Mucosa of descending colon (tissue), 3 donors: ENCODE data around the gene C1orf141. TPM values are rescaled to one million over a fixed set of nuclear protein-coding genes. Genes with fewer than 3 reads are reported as not detected.

Source experiments
- ATAC-seq: fragments of 200-7000 bp; cut with Tn5 transposase; one replicate; pipeline ENCODE4 v1.9.1; 2020; ENCODE audit warnings: mild to moderate bottlenecking, moderate library complexity
- DNase-seq, 3 donors: peaks; one replicate each; pipeline ENCODE4 v3.0.0-alpha.2; 2020
- H3K36me3 ChIP-seq: fragments of 200-600 bp; one replicate; pipeline ENCODE4 v1.8.0; 2021; ENCODE audit warnings: low read depth, mild to moderate bottlenecking
- H3K4me1 ChIP-seq: fragments of 200-600 bp; one replicate; pipeline ENCODE4 v1.8.0; 2021; ENCODE audit warnings: low read depth, mild to moderate bottlenecking
- H3K4me3 ChIP-seq: fragments of 200-600 bp; one replicate; pipeline ENCODE4 v1.8.0; 2021; ENCODE audit warnings: mild to moderate bottlenecking
- H3K9me3 ChIP-seq: fragments of 200-600 bp; one replicate; pipeline ENCODE4 v1.8.0; 2021; ENCODE audit warnings: mild to moderate bottlenecking
- CTCF ChIP-seq: fragments of 200-600 bp; IDR thresholded peaks from one replicate; pipeline ENCODE4 v1.8.0; 2022; ENCODE audit warnings: antibody characterized with exemption, mild to moderate bottlenecking
- intact Hi-C, 2 donors: fragments of 100-400 bp; cut with DNase I in 1 of 2; cut with micrococcal nuclease in 1 of 2; formaldehyde crosslinking; loops; one replicate each; pipeline versions ENCODE4 v1.11.0 to v1.11.1; 2022; cut with DNase I, micrococcal nuclease
- total RNA-seq, 3 donors: library from RNA; stranded (reverse); fragmentation: NEBNext Ultra II Directional in 2 of 3; extraction: Animal tissue kit (Norgen Biotek cat#: 25700) in 2 of 3; gene quantifications; one replicate each; pipeline versions ENCODE4 v1.2.1 to v1.2.4, GENCODE V29; 2021 to 2023
- donor health status: DM: no; HTN: no; CAD: no; lungs with moderate emphysema.
- donor health status: DM: no; HTN: no; CAD: no.
- donor health status: DM: no; HTN: yes; CAD: no.

The C1orf141 gene
- total RNA-seq, 3 donors from 2014 or later: not detected

DNA sequence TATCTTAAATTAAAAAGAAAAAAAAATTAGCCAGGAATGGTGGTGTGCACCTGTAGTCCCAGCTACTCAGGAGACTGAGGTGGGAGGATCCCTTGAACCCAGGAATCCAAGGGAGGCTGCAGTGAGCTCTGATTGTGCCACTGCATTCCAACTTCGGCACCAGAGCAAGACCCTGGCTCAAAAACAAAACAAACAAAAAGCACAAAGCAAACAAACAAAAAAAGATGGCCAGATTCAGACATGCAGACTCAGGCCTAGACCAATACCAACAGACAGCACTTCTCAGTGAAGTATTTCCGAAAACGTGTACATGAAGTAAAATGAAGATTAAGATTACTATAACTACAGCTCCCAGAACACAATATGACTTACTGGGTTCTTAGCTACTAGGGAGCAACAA is 91.4 kb downstream of the C1orf141 start:
- Histone ChIP-seq H3K4me1 (no peaks in the 10 kb centered on the region), H3K36me3 (no peaks in the 10 kb centered on the region), H3K9me3 (no peaks in the 10 kb centered on the region), H3K4me3 (no peak overlapping the region)
- TF ChIP-seq CTCF: no peak
- ATAC-seq (no peak), DNase-seq (no peak)
- intact Hi-C loops: no loop called here

Other genes starting within 250 kb of the C1orf141 start
- 10 to 100 TPM; 14.8 to 38.0 (median 25.1) TPM for gene DNAI4, start 210.1 kb downstream of the C1orf141 start, total RNA-seq
- 10 to 100 TPM; 73.2 to 78.2 (median 77.2) TPM for gene MIER1, start 210.0 kb downstream of the C1orf141 start, total RNA-seq
- 10 to 100 TPM; 38.0 to 84.1 (median 67.9) TPM for gene SLC35D1, start 80.8 kb downstream of the C1orf141 start, total RNA-seq
- 1 to 10 TPM; 1.1 to 3.4 (median 2.5) TPM for gene IL23R, start 31.5 kb upstream of the C1orf141 start, total RNA-seq
- 1 to 10 TPM in 1 of 3 donors, under 1 TPM in 2; 0.55 to 1.7 (median 0.92) TPM for gene IL12RB2, start 172.9 kb upstream of the C1orf141 start, total RNA-seq